HUES6 (cell line): ENCODE results near the gene WWOX.

ENCODE experiments used
- H3K27ac ChIP-seq: 2 replicates; pipeline ENCODE4 v1.7.0; 2013; ENCODE audit warnings: low read depth, mild to moderate bottlenecking, low read length, inconsistent platforms
- H3K27me3 ChIP-seq: 2 replicates; pipeline ENCODE4 v1.6.1; 2013; ENCODE audit warnings: low read length; ENCODE audit not compliant: control insufficient read depth, insufficient read depth
- H3K36me3 ChIP-seq: 2 replicates; pipeline ENCODE4 v1.6.1; 2013; ENCODE audit warnings: low read length; ENCODE audit not compliant: control insufficient read depth, insufficient read depth
- H3K4me1 ChIP-seq: 2 replicates; pipeline ENCODE4 v1.6.1; 2013; ENCODE audit warnings: low read length; ENCODE audit not compliant: control insufficient read depth, insufficient read depth
- H3K4me3 ChIP-seq: 2 replicates; pipeline ENCODE4 v1.5.1; 2013; ENCODE audit warnings: low read depth, low read length
- H3K9ac ChIP-seq: one replicate; pipeline ENCODE4 v1.6.1; 2013; ENCODE audit warnings: mild to moderate bottlenecking, low read length
- H3K9me3 ChIP-seq: 2 replicates; pipeline ENCODE4 v1.6.1; 2013; ENCODE audit warnings: low read depth, low read length; ENCODE audit not compliant: control insufficient read depth, insufficient read depth

The WWOX gene

GRCh38 chr16:78396673-78397072 is 297.2 kb downstream of the WWOX start:
- H3K4me1 ChIP-seq = no peaks in the 10 kb centered on the region
- H3K4me3 ChIP-seq = no peak overlapping the region
- H3K27ac ChIP-seq = no peak overlapping the region
- H3K27me3 ChIP-seq = no peaks in the 10 kb centered on the region
- no peaks in the 10 kb centered on the region for H3K36me3 ChIP-seq
- peaks cover 18% of the 10 kb centered on the region for H3K9me3 ChIP-seq
- H3K9ac ChIP-seq = no peak overlapping the region

DNA sequence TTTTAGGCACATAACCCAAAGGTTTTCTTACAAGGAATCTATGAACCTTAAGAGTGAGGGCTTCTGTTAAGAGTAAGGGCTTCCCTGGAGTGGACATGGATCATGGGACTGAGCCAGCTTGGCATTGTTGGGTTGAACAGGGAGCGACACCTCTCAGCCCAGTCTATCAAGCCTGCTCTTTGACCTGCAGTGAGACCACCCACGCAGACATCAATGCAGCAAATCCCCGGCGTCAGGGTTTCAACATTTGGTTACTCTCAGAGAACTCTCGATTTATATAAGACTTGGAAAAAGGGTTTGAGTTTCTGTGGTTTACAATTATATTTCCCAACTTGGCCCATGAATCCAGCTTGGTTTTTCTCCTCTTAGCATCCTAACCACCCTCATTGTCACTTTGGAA is 299.9 kb downstream of the WWOX start:
- no peaks in the 10 kb centered on the region for H3K4me1 ChIP-seq
- no peaks in the 10 kb centered on the region for H3K36me3 ChIP-seq
- H3K9me3 ChIP-seq = no peaks in the 10 kb centered on the region
- no peak overlapping the region for H3K9ac ChIP-seq
- no peak overlapping the region for H3K27ac ChIP-seq
- H3K27me3 ChIP-seq = no peaks in the 10 kb centered on the region
- H3K4me3 ChIP-seq = no peak overlapping the region

GRCh38 chr16:78402833-78403232 is 303.4 kb downstream of the WWOX start:
- Histone ChIP-seq H3K9me3 (peaks cover 4% of the 10 kb centered on the region; the same call in 1 of the 2 replicates), H3K4me1 (no peaks in the 10 kb centered on the region), H3K9ac (no peak overlapping the region), H3K27me3 (no peaks in the 10 kb centered on the region), H3K27ac (no peak overlapping the region), H3K36me3 (no peaks in the 10 kb centered on the region), H3K4me3 (no peak overlapping the region)

DNA sequence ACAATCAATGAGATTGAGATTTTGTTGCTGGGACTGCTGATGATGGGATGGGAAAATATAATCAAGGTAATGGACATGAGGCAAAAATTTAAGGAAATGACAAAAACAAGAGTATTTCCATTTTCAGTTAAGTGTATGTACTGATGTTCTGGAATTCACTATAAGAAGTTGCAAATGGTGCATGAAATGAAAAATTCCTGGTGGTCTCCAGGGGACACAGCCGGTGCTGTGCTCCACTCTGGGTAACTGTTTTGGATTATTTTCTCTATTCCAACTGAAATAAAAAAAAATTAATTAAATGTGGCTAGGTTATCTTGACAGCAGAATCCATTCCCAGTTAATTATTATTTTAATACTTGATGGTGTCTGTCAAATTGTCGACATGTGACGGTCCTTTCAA is 305.6 kb downstream of the WWOX start:
- Histone ChIP-seq H3K27me3 (no peaks in the 10 kb centered on the region), H3K4me3 (no peak overlapping the region), H3K9ac (no peak overlapping the region), H3K27ac (no peak overlapping the region), H3K9me3 (peaks cover 24% of the 10 kb centered on the region), H3K4me1 (no peaks in the 10 kb centered on the region), H3K36me3 (no peaks in the 10 kb centered on the region)

DNA sequence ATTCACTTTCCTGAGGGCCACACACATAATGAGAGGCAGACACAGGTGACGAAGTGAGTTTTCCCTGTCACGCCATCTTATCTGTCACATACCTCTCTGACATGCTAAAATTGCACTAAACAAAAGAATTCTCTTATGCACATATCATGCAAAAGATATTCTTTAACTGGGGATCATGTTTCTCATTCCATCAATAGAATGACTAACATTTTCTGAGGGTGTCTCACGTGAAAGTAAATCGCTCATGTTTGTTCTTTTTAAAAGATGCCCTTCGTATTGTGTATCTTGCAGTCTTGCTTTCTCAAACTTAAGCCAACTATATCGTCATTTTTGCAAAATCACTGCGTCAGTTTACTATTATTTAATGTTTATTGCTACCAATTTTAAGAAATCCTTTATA is 306.4 kb downstream of the WWOX start:
- H3K9ac ChIP-seq = no peak overlapping the region
- H3K27ac ChIP-seq = no peak overlapping the region

GRCh38 chr16:78407191-78407590 is 307.7 kb downstream of the WWOX start:
- Histone ChIP-seq H3K27ac (no peak overlapping the region), H3K9ac (no peak overlapping the region), H3K9me3 (peaks cover 32% of the 10 kb centered on the region), H3K36me3 (no peaks in the 10 kb centered on the region), H3K4me1 (no peaks in the 10 kb centered on the region), H3K4me3 (no peak overlapping the region), H3K27me3 (no peaks in the 10 kb centered on the region)

More for the DNA sequence above, 306.4 kb downstream of the WWOX start:
- Histone ChIP-seq H3K4me3 (no peak overlapping the region), H3K27me3 (no peaks in the 10 kb centered on the region), H3K36me3 (no peaks in the 10 kb centered on the region), H3K9me3 (peaks cover 27% of the 10 kb centered on the region), H3K4me1 (no peaks in the 10 kb centered on the region)

- Histone ChIP-seq H3K27ac (no peak overlapping the region; the same call in 1 of the 2 replicates), H3K4me3 (no peak overlapping the region), H3K27me3 (no peaks in the 10 kb centered on the region), H3K4me1 (peaks cover 28% of the 10 kb centered on the region), H3K9ac (no peak overlapping the region), H3K9me3 (peaks cover 25% of the 10 kb centered on the region), H3K36me3 (no peaks in the 10 kb centered on the region)
Measured at GRCh38 chr16:78413651-78414050, 314.2 kb downstream of the WWOX start.

GRCh38 chr16:78415013-78415412 is 315.6 kb downstream of the WWOX start:
- no peak overlapping the region for H3K9ac ChIP-seq
- H3K4me1 ChIP-seq = peaks cover 28% of the 10 kb centered on the region
- no peak overlapping the region for H3K4me3 ChIP-seq
- H3K36me3 ChIP-seq = no peaks in the 10 kb centered on the region
- H3K27me3 ChIP-seq = no peaks in the 10 kb centered on the region
- no peak overlapping the region for H3K27ac ChIP-seq
- H3K9me3 ChIP-seq = peaks cover 14% of the 10 kb centered on the region

DNA sequence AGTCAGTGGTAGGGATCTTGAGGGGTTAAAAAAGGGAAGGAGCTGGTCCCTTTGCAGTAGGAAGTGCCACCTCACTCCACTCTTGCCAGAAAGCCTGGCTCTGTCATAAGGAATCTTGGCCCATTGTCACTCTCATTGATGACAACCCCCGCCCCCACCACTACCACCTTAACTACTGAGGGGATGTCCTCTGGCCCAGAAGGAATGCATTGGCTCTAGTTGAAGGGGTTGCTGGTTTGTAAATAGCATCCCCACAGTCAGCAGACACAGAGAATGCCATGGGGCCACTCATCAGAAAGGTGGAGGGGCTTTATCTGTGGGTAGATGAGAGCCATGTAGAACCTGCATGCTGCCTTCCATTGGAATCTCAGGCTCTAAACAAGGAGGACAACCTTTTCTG is 316.2 kb downstream of the WWOX start:
- Histone ChIP-seq H3K27me3 (no peaks in the 10 kb centered on the region), H3K4me1 (peaks cover 28% of the 10 kb centered on the region), H3K27ac (peak overlapping the region; percentile 17; the same call in 1 of the 2 replicates), H3K9ac (no peak overlapping the region), H3K9me3 (peaks cover 10% of the 10 kb centered on the region; the same call in 1 of the 2 replicates), H3K36me3 (no peaks in the 10 kb centered on the region), H3K4me3 (no peak overlapping the region)

DNA sequence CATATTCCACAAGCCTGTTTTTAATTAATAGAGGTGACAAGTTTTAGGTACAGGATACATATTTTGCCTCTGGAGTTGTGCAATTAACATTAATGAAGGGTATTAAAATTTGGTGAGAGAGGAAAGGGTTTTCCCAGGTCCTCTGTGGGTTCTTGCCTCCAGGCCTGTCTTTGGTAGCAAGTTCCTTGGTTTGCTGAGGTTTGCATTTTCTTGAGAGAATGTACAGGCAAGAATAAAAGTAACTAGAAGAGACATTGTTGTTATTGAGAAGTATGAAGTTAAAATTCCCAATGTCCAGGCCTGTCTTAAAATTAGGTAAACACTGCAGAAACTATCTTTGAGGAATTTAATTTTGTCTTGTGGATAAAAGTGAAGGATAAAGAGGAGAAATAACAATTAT is 316.9 kb downstream of the WWOX start:
- no peaks in the 10 kb centered on the region for H3K27me3 ChIP-seq
- no peak overlapping the region for H3K4me3 ChIP-seq
- no peaks in the 10 kb centered on the region for H3K36me3 ChIP-seq
- peaks cover 30% of the 10 kb centered on the region for H3K4me1 ChIP-seq
- peak overlapping the region; percentile 17; the same call in 1 of the 2 replicates for H3K27ac ChIP-seq
- H3K9ac ChIP-seq = no peak overlapping the region
- peaks cover 10% of the 10 kb centered on the region; the same call in 1 of the 2 replicates for H3K9me3 ChIP-seq

DNA sequence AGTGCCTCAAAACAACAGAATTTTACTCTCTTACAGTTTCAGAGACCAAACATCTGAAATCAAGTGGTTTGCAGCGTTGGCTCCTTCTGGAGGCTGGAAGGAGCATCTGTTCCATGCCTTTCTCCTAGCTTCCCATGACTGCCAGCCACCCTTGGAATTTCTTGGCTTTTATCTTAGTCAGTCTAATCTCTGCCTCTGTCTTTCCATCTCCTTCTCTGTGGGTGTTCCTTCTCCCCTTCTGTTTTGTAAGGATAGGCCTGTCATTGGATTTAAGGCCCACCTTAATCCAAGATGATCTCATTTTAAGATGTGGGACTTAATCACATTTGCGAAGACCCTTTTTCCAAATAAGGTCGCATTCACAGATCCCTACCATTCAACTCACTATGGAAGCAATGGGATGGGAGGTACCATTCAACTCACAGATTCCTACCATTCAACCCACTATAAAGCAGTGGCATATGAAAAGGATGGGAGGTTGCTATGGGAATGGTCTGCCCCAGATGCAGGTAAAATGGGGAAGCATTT is 321.8 kb downstream of the WWOX start:
- no peak overlapping the region for H3K9ac ChIP-seq
- H3K4me3 ChIP-seq = no peak overlapping the region
- H3K27ac ChIP-seq = no peak overlapping the region

More for the DNA sequence above, 321.8 kb downstream of the WWOX start:
- Histone ChIP-seq H3K4me1 (peaks cover 11% of the 10 kb centered on the region), H3K36me3 (no peaks in the 10 kb centered on the region), H3K27me3 (no peaks in the 10 kb centered on the region), H3K9me3 (no peaks in the 10 kb centered on the region)
